ENCODE data around the gene LINGO1.

LINGO1 gene

DNA sequence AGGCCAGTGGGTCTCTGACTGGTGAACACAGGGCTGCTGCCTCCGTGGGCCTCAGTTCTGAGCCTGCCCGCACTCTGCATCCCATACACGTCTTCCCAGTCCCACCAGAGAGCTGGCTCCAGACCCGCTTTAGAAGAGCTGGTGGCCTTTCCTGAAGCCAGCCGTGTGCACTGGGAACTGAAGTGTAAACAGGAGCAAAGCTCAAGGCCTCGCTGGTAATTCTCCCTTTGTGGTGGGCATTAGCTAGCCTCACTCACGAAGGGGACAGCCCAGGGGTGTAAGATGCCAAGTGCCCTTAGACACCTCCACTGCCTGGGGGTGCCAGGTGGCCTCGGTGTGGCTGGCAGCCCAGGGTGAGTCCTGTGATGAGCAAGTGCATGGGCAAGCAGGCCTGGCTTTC lies 12.9 kb upstream of the LINGO1 start:
- DNase-seq (ENCODE audit: insufficient read length, low spot score) (no peak), FAIRE-seq (no peak)
- TF ChIP-seq POLR2A (IDR thresholded peaks at IDR 0.05; ENCODE audit: low read depth, low read length) (no peak), SPI1 (IDR thresholded peaks at IDR 0.05; ENCODE audit: low read depth, low read length) (no peak), POLR2AphosphoS5 (IDR thresholded peaks at IDR 0.05; ENCODE audit: low read depth, low read length) (no peak), PAX5 (IDR thresholded peaks at IDR 0.05; ENCODE audit: insufficient read depth, low read length, severe bottlenecking) (no peak), POU2F2 (IDR thresholded peaks at IDR 0.05; ENCODE audit: low read depth, low read length) (no peak), TAF1 (IDR thresholded peaks at IDR 0.05; ENCODE audit: low read depth, low read length) (no peak)

DNA sequence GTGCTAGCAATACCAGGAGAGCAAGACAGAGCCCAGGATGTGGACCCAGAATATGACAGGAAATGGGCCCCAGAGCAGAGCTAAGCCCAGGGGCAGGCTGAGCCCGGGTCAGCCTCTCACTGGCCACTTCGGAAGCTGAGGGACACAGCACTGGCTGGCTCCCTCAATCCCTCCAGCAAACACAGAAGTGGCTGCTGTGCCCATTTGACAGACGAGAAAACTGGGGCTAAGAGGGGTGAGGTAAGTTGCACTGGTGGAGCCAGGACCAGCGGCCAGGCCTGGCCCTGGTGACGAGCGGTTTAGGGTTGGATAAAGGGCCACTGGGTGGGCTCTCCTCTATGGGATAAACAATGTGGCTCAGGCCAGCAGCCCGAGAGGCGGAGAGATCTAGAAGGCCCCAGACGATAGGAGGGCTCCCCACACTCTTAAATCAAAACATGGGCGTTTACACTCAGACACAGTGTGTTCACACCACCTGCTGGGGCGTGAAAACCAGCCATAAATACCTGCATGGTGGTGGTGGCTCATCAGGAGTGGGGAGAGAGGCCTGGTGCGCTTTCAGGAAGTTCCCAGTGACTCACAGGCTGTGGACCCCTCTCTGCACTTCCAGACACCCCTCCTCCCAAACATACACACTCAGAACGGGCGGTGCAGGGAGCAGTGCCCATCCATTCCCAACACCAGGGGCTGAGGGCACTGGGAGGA lies 12.0 kb upstream of the LINGO1 start:
- FAIRE-seq, result no peak
- DNase-seq (ENCODE audit: insufficient read length, low spot score), result no peak
- TF ChIP-seq PAX5 (IDR thresholded peaks at IDR 0.05; ENCODE audit: insufficient read depth, low read length, severe bottlenecking), result no peak
- no peak for TF ChIP-seq POU2F2 (IDR thresholded peaks at IDR 0.05; ENCODE audit: low read depth, low read length)
- TF ChIP-seq SPI1 (IDR thresholded peaks at IDR 0.05; ENCODE audit: low read depth, low read length), result no peak
- TF ChIP-seq POLR2AphosphoS5 (IDR thresholded peaks at IDR 0.05; ENCODE audit: low read depth, low read length), result no peak

DNA sequence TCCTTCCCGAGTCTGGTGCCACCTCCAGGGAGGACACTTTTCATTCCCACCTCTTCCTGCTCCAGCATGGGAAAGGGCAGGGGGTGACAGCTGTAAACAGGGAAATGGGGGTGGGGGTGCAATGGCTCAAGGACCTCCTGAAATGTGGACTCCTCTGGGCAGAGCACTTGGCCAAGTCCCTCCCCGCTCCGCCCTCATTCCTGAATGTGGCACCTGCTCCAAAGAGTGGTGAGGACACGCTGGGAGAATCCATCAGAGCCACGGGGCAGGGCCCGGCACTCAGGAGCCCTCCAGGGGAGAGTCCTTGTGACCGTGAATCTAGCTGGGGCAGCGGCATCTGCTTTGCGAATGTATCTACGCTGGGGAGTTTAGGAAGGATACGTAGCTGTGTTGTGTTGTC lies 11.1 kb upstream of the LINGO1 start:
- no peak for FAIRE-seq
- no peak for DNase-seq (ENCODE audit: insufficient read length, low spot score)
- no peak for TF ChIP-seq POLR2AphosphoS5 (IDR thresholded peaks at IDR 0.05; ENCODE audit: low read depth, low read length)
- no peak for TF ChIP-seq SPI1 (IDR thresholded peaks at IDR 0.05; ENCODE audit: low read depth, low read length)
- no peak for TF ChIP-seq POLR2A (IDR thresholded peaks at IDR 0.05; ENCODE audit: low read depth, low read length)
- TF ChIP-seq PAX5 (IDR thresholded peaks at IDR 0.05; ENCODE audit: insufficient read depth, low read length, severe bottlenecking), result no peak
- TF ChIP-seq TAF1 (IDR thresholded peaks at IDR 0.05; ENCODE audit: low read depth, low read length), result no peak
- TF ChIP-seq POU2F2 (IDR thresholded peaks at IDR 0.05; ENCODE audit: low read depth, low read length), result no peak

DNA sequence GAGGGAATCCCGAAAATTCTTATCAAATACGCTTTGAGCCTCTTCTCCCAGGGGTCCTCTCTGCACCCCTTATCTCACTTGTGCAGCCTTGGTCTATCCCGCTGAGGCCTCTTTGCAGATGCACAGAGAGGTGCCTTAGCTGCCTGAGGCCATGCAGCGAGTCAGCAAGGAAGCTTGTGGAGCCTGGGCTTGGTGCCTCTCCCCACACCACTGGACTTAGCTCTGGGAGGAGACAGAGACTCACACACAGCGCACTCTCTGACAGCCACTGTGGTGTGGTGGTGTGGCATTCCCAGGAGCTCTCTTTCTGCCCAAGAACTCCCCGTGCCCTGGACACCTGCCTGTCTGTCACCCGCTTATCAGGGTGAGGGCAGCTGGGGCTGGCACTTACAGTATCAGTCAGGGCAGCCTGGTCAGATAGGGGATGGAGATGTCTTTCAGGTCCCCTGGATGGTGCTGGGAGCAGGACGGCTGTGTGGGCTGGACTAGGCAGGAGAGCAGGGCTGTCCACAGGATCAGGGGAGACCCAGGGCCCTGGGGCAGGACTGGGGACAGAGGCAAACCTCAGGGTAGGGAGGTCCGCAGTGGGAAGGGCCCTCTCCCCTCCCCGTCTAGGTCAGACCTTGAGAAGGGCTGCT lies 10.2 kb upstream of the LINGO1 start:
- FAIRE-seq (no peak), DNase-seq (ENCODE audit: insufficient read length, low spot score) (no peak)
- no peak for TF ChIP-seq POLR2AphosphoS5 (IDR thresholded peaks at IDR 0.05; ENCODE audit: low read depth, low read length)
- no peak for TF ChIP-seq POLR2A (IDR thresholded peaks at IDR 0.05; ENCODE audit: low read depth, low read length)
- TF ChIP-seq SPI1 (IDR thresholded peaks at IDR 0.05; ENCODE audit: low read depth, low read length), result no peak
- TF ChIP-seq POU2F2 (IDR thresholded peaks at IDR 0.05; ENCODE audit: low read depth, low read length), result no peak
- no peak for TF ChIP-seq PAX5 (IDR thresholded peaks at IDR 0.05; ENCODE audit: insufficient read depth, low read length, severe bottlenecking)
- no peak for TF ChIP-seq TAF1 (IDR thresholded peaks at IDR 0.05; ENCODE audit: low read depth, low read length)

DNA sequence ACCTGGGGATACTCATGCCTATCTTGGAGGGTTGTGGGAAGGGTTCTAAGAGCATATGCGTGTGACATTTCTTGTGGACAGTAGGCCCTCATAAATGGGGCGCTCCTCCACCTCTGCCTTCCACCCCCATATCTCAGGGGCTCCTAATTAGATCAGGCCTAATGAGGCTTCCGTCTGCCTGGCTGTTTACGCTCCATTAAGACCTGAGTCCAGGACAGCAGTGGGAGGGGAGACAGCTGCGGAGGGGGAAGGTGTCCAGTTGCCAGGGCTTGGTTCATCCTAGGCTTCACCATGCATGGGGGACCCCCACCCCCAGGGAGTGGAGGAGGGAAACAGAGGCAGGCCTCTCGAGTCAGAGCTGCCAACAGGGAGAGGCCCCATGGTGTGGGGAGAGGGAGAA lies 9.3 kb upstream of the LINGO1 start:
- DNase-seq (ENCODE audit: insufficient read length, low spot score) (no peak), FAIRE-seq (no peak)
- TF ChIP-seq POLR2A (IDR thresholded peaks at IDR 0.05; ENCODE audit: low read depth, low read length) (no peak), POU2F2 (IDR thresholded peaks at IDR 0.05; ENCODE audit: low read depth, low read length) (no peak), SPI1 (IDR thresholded peaks at IDR 0.05; ENCODE audit: low read depth, low read length) (no peak), TAF1 (IDR thresholded peaks at IDR 0.05; ENCODE audit: low read depth, low read length) (no peak), PAX5 (IDR thresholded peaks at IDR 0.05; ENCODE audit: insufficient read depth, low read length, severe bottlenecking) (no peak), POLR2AphosphoS5 (IDR thresholded peaks at IDR 0.05; ENCODE audit: low read depth, low read length) (no peak)

DNA sequence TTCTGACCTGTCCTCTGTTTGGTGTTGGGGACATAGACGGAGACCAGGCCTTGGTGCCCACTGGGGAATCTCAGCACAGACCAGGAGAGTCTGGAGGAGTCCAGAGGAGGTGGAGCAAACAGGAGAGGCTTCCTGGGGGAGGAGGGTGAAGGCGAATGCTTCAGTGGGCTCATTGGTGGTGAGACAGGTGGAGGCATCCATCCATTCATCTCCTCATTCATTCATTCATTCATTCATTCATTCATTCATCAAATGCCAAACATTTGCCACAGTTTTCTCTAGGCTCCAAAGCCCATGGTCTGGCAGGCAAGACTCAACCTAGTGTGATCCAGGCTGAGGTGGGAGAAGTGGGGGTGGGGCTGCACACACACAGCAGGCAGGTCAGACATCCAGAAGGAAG lies 7.9 kb upstream of the LINGO1 start:
- TF ChIP-seq POLR2AphosphoS5 (IDR thresholded peaks at IDR 0.05; ENCODE audit: low read depth, low read length) (no peak), PAX5 (IDR thresholded peaks at IDR 0.05; ENCODE audit: insufficient read depth, low read length, severe bottlenecking) (no peak), SPI1 (IDR thresholded peaks at IDR 0.05; ENCODE audit: low read depth, low read length) (no peak), POLR2A (IDR thresholded peaks at IDR 0.05; ENCODE audit: low read depth, low read length) (no peak), TAF1 (IDR thresholded peaks at IDR 0.05; ENCODE audit: low read depth, low read length) (no peak), POU2F2 (IDR thresholded peaks at IDR 0.05; ENCODE audit: low read depth, low read length) (no peak)
- DNase-seq (ENCODE audit: insufficient read length, low spot score) (no peak), FAIRE-seq (no peak)

DNA sequence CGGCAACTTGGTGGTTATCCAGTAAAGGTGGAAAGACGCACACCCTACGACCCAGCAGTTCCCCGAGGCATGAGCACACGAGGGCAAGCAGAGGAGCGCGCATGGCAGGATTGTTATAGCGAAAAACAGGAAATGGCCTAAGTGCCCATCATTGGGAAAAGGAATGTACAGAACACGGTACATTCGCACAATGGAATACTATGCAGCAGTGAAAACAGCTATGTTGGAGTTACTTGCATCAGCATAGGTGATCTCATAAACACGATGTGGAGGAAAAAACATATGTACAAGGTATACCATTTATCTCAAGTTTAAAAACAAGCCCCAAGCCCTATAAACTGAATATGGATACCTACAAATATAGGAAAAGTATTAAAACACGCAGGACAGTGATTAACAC lies 6.7 kb upstream of the LINGO1 start:
- FAIRE-seq, result no peak
- DNase-seq (ENCODE audit: insufficient read length, low spot score), result no peak

DNA sequence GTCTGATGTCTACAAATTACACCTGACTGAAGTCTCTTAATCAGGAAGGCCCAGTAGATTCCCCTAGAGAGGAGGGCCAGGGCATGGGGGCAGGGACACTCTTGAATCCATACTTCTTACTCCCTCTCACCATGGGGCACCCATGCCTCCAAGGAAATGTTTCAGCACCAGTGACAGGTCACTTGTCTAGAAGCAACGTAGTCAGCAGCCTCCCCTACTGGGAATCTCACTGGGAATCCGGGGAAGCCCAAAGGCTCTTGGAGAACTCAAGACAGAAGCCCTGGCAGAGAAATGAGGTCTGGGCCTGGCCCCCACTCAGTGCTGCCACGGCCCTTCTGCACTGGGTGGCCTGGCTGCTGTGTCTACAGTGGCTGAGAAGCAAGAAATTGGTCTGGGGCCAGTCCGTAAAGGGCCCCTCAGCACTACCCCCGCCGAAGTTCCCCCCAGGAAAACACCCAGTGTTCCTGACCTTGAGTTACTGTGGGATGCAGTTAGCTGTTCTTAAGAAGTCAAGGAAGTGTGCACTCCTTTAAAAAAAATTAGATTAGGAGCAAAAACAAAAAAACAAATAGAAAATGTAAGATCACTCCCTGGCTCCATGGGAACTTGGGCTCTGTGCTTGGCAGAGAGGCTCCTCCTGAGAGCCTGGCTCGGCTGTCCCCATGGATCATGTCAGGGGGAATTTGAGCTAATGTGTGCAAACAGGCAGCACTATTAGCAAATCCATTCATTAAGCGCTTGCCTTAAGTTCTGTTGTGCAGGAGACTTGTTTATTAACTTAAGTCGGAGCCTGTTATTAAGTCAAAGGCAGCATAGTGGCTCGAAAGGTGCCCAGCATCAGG lies 5.4 kb upstream of the LINGO1 start:
- FAIRE-seq, result no peak
- TF ChIP-seq POU2F2 (IDR thresholded peaks at IDR 0.05; ENCODE audit: low read depth, low read length) (no peak), PAX5 (IDR thresholded peaks at IDR 0.05; ENCODE audit: insufficient read depth, low read length, severe bottlenecking) (no peak), SPI1 (IDR thresholded peaks at IDR 0.05; ENCODE audit: low read depth, low read length) (no peak), TAF1 (IDR thresholded peaks at IDR 0.05; ENCODE audit: low read depth, low read length) (no peak), POLR2A (IDR thresholded peaks at IDR 0.05; ENCODE audit: low read depth, low read length) (no peak), POLR2AphosphoS5 (IDR thresholded peaks at IDR 0.05; ENCODE audit: low read depth, low read length) (no peak)
- no peak for DNase-seq (ENCODE audit: insufficient read length, low spot score)

More for the DNA sequence above, 6.7 kb upstream of the LINGO1 start:
- no peak for TF ChIP-seq PAX5 (IDR thresholded peaks at IDR 0.05; ENCODE audit: insufficient read depth, low read length, severe bottlenecking)
- TF ChIP-seq POLR2AphosphoS5 (IDR thresholded peaks at IDR 0.05; ENCODE audit: low read depth, low read length), result no peak
- no peak for TF ChIP-seq POLR2A (IDR thresholded peaks at IDR 0.05; ENCODE audit: low read depth, low read length)
- no peak for TF ChIP-seq TAF1 (IDR thresholded peaks at IDR 0.05; ENCODE audit: low read depth, low read length)
- no peak for TF ChIP-seq SPI1 (IDR thresholded peaks at IDR 0.05; ENCODE audit: low read depth, low read length)
- TF ChIP-seq POU2F2 (IDR thresholded peaks at IDR 0.05; ENCODE audit: low read depth, low read length), result no peak

DNA sequence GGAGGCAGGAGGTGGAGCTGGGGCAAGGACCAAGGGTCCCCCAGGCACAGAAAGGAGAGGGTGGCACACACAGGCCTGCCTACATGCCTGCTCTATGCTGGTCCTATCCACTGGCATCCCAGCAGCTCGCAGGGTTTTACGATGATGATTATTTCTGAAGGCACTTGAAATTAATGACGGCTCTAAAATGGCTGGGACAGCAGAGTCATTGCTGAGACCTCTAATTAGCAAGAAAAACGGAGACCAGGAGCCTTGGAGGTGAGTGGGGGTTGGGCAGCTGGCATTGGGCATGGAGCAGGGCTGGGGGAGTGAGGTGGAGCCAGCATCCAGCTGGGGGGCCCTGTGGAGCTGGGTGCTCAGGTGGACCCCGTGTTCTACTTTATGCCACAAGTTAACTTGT lies 3.5 kb upstream of the LINGO1 start:
- no peak for DNase-seq (ENCODE audit: insufficient read length, low spot score)
- no peak for TF ChIP-seq POU2F2 (IDR thresholded peaks at IDR 0.05; ENCODE audit: low read depth, low read length)
- no peak for FAIRE-seq
